H9 (cell line): ENCODE measurements around the gene TMEM31. TPM values are rescaled to one million over a fixed set of nuclear protein-coding genes. Genes with fewer than 3 reads are reported as not detected.
A peak's percentile ranks its signal among the peaks of the same experiment; 100 is the strongest.

Experiments
- DNase-seq: peaks from one replicate; pipeline ENCODE4 v3.0.0-alpha.2; 2017
- H2AFZ ChIP-seq: one replicate; pipeline ENCODE4 v1.6.1; 2013; ENCODE audit warnings: mild to moderate bottlenecking, low read length, control low read depth, moderate library complexity
- H2AK5ac ChIP-seq: 2 replicates; pipeline ENCODE4 v1.6.1; 2013; ENCODE audit warnings: low read length, control low read depth, mixed read lengths; ENCODE audit not compliant: insufficient read length
- H2BK120ac ChIP-seq: one replicate; pipeline ENCODE4 v1.6.1; 2013; ENCODE audit warnings: low read depth, mild to moderate bottlenecking, low read length, control low read depth, inconsistent platforms; ENCODE audit not compliant: poor library complexity, severe bottlenecking
- H2BK12ac ChIP-seq: 2 replicates; pipeline ENCODE4 v1.6.1; 2013; ENCODE audit warnings: low read length, control low read depth, mixed read lengths, low read depth; ENCODE audit not compliant: insufficient read length
- H2BK15ac ChIP-seq: 2 replicates; pipeline ENCODE4 v1.6.1; 2013; ENCODE audit warnings: low read depth, low read length, control low read depth
- H2BK20ac ChIP-seq: one replicate; pipeline ENCODE4 v1.6.1; 2013; ENCODE audit warnings: low read depth, mild to moderate bottlenecking, low read length, control low read depth, inconsistent platforms; ENCODE audit not compliant: poor library complexity, severe bottlenecking
- H2BK5ac ChIP-seq: 2 replicates; pipeline ENCODE4 v1.6.1; 2013; ENCODE audit warnings: low read length, control low read depth, mixed read lengths; ENCODE audit not compliant: insufficient read length
- H3K14ac ChIP-seq: 2 replicates; pipeline ENCODE4 v1.6.1; 2013; ENCODE audit warnings: low read length, control low read depth; ENCODE audit not compliant: insufficient read depth
- H3K18ac ChIP-seq: 2 replicates; pipeline ENCODE4 v1.6.1; 2013; ENCODE audit warnings: low read depth, mild to moderate bottlenecking, mixed read lengths, low read length, control low read depth; ENCODE audit not compliant: insufficient read length
- H3K23ac ChIP-seq: 2 replicates; pipeline ENCODE4 v1.6.1; 2013; ENCODE audit warnings: low read length, control low read depth, mixed read lengths, low read depth; ENCODE audit not compliant: insufficient read length
- H3K23me2 ChIP-seq: 2 replicates; pipeline ENCODE4 v1.6.1; 2013; ENCODE audit warnings: low read depth, mild to moderate bottlenecking, mixed read lengths, low read length, control low read depth; ENCODE audit not compliant: insufficient read length, poor library complexity, severe bottlenecking
- H3K27ac ChIP-seq: 2 replicates; pipeline ENCODE4 v1.5.1; 2013; ENCODE audit warnings: low read length, control low read depth, mixed read lengths, low read depth; ENCODE audit not compliant: insufficient read length
- H3K27me3 ChIP-seq: 2 replicates; pipeline ENCODE4 v1.6.1; 2013; ENCODE audit warnings: low read length, control low read depth, inconsistent platforms; ENCODE audit not compliant: insufficient read depth
- H3K4ac ChIP-seq: 2 replicates; pipeline ENCODE4 v1.6.1; 2013; ENCODE audit warnings: low read depth, mild to moderate bottlenecking, control low read depth, inconsistent platforms, low read length, moderate library complexity
- H3K4me1 ChIP-seq: 2 replicates; pipeline ENCODE4 v1.6.1; 2013; ENCODE audit warnings: low read length, control low read depth, inconsistent platforms; ENCODE audit not compliant: insufficient read depth
- H3K4me2 ChIP-seq: 2 replicates; pipeline ENCODE4 v1.6.1; 2013; ENCODE audit warnings: low read length, control low read depth, mixed read lengths; ENCODE audit not compliant: insufficient read length, insufficient read depth
- H3K56ac ChIP-seq: 2 replicates; pipeline ENCODE4 v1.6.1; 2013; ENCODE audit warnings: low read depth, mild to moderate bottlenecking, mixed read lengths, low read length, control low read depth; ENCODE audit not compliant: insufficient read length
- H3K79me1 ChIP-seq: 2 replicates; pipeline ENCODE4 v1.6.1; 2013; ENCODE audit warnings: low read depth, mild to moderate bottlenecking, moderate library complexity, low read length, control low read depth, inconsistent platforms; ENCODE audit not compliant: insufficient read depth, poor library complexity, severe bottlenecking
- H3K79me2 ChIP-seq: 2 replicates; pipeline ENCODE4 v1.6.1; 2013; ENCODE audit warnings: low read length, control low read depth, inconsistent platforms; ENCODE audit not compliant: insufficient read depth
- H3K9ac ChIP-seq: 2 replicates; pipeline ENCODE4 v1.6.1; 2013; ENCODE audit warnings: low read length, control low read depth, mixed read lengths; ENCODE audit not compliant: insufficient read length; ENCODE audit errors: extremely low read depth
- H3K9me3 ChIP-seq: one replicate; pipeline ENCODE4 v1.6.1; 2013; ENCODE audit warnings: low read depth, low read length, inconsistent platforms; ENCODE audit not compliant: control insufficient read depth
- H3T11ph ChIP-seq: one replicate; pipeline ENCODE4 v1.6.1; 2013; ENCODE audit warnings: mild to moderate bottlenecking, low read length, control low read depth, inconsistent platforms
- H4K20me1 ChIP-seq: one replicate; pipeline ENCODE4 v1.6.1; 2013; ENCODE audit not compliant: control insufficient read depth, insufficient read length, insufficient read depth
- H4K5ac ChIP-seq: 2 replicates; pipeline ENCODE4 v1.6.1; 2013; ENCODE audit warnings: low read depth, mild to moderate bottlenecking, mixed read lengths, low read length, control low read depth; ENCODE audit not compliant: insufficient read length
- H4K8ac ChIP-seq: replicated peaks from 2 replicates; pipeline ENCODE4 v1.6.1; 2013; ENCODE audit warnings: low read length, control low read depth, mixed read lengths, low read depth; ENCODE audit not compliant: insufficient read length
- H4K91ac ChIP-seq: 2 replicates; pipeline ENCODE4 v1.6.1; 2013; ENCODE audit warnings: low read depth, mild to moderate bottlenecking, moderate library complexity, mixed read lengths, low read length, control low read depth; ENCODE audit not compliant: insufficient read length
- H3K27ac Mint-ChIP-seq, 3 experiments: 2 replicates in 2 of 3; 3 replicates in 1 of 3; pipeline ENCODE4 v1.8.0; 2020 to 2021; ENCODE audit warnings: mixed read lengths in 3 of 3, mild to moderate bottlenecking in 1 of 3, moderate library complexity in 1 of 3
- H3K27me3 Mint-ChIP-seq: 2 replicates; pipeline ENCODE4 v1.8.0; 2021; ENCODE audit warnings: low read depth, mild to moderate bottlenecking, moderate library complexity, mixed read lengths
- H3K36me3 Mint-ChIP-seq, 3 experiments: 2 replicates in 2 of 3; 3 replicates in 1 of 3; pipeline ENCODE4 v1.8.0; 2020 to 2021; ENCODE audit warnings: low read depth in 3 of 3, mixed read lengths in 3 of 3; ENCODE audit not compliant: insufficient read depth in 1 of 3
- H3K4me1 Mint-ChIP-seq, 2 experiments: 2 replicates each; pipeline ENCODE4 v1.8.0; 2020; ENCODE audit warnings: mixed read lengths in 2 of 2
- H3K4me3 Mint-ChIP-seq, 2 experiments: 2 replicates in 1 of 2; 3 replicates in 1 of 2; pipeline ENCODE4 v1.8.0; 2020 to 2021; ENCODE audit warnings: mild to moderate bottlenecking in 2 of 2, mixed read lengths in 2 of 2, moderate library complexity in 1 of 2
- H3K9me3 Mint-ChIP-seq, 2 experiments: 2 replicates in 1 of 2; 3 replicates in 1 of 2; pipeline ENCODE4 v1.8.0; 2020; ENCODE audit warnings: mild to moderate bottlenecking in 2 of 2, mixed read lengths in 2 of 2, moderate library complexity in 1 of 2
- CTCF ChIP-seq: fragments of 200-600 bp; sonication (generic); conservative IDR thresholded peaks from 3 replicates; pipeline ENCODE4 v1.8.0; 2021; ENCODE audit warnings: antibody characterized with exemption, mild to moderate bottlenecking
- WGBS: extraction: QIAGEN DNeasy Blood & Tissue Kit; methylation state at CpG from one replicate; pipeline ENCODE4 v1.1.7; 2013; ENCODE audit warnings: missing lambda C conversion rate, low lambda C conversion rate, mixed read lengths; ENCODE audit not compliant: insufficient read length; ENCODE audit errors: extremely low coverage; 5-methylcytosine and 5-hydroxymethylcytosine counted together
- total RNA-seq: library from RNA; stranded (reverse); gene quantifications from 2 replicates; pipeline ENCODE4 v1.2.1, GENCODE V29; 2021

The TMEM31 gene
- total RNA-seq, 1 experiment from 2014 or later = 0.55 TPM

GRCh38 chrX:103687696-103688201 is 23.0 kb upstream of the TMEM31 start:
- Histone ChIP-seq H2BK120ac (peak overlapping the region; percentile 27), H4K91ac (no peak overlapping the region), H3K9me3 (no peaks in the 10 kb centered on the region), H3K23ac (no peak overlapping the region), H3K79me2 (peaks cover 7% of the 10 kb centered on the region; the same call in 1 of the 2 replicates), H3K4ac (no peak overlapping the region; the same call in 1 of the 2 replicates), H3K56ac (no peak overlapping the region), H3K4me1 (no peaks in the 10 kb centered on the region), H2BK20ac (no peak overlapping the region), H2BK12ac (no peak overlapping the region), H3K23me2 (peaks cover 9% of the 10 kb centered on the region), H4K8ac (no peak overlapping the region), H3K4me2 (peak overlapping the region; percentile 84), H2AFZ (peak overlapping the region; percentile 98), H2AK5ac (no peak overlapping the region), H3T11ph (no peak overlapping the region), H2BK15ac (no peak overlapping the region), H4K5ac (no peak overlapping the region), H2BK5ac (peak overlapping the region; percentile 9), H3K9ac (peak overlapping the region; percentile 81), H3K27ac (peak overlapping the region; percentile 87), H3K14ac (peak overlapping the region; percentile 93; the same call in 1 of the 2 replicates), H3K18ac (peak overlapping the region; percentile 85), H3K79me1 (peaks cover 3% of the 10 kb centered on the region), H3K27me3 (no peaks in the 10 kb centered on the region), H4K20me1 (no peaks in the 10 kb centered on the region)
- TF ChIP-seq CTCF = peak; percentile 81
- no CpG with 5 or more reads among the region's 17 CpGs for WGBS
- Mint-ChIP-seq H3K9me3 (peaks cover 0 to 16% of the 10 kb centered on the region in 2 experiments; a peak in 2 of 5 replicates), H3K27me3 (no peaks in the 10 kb centered on the region), H3K4me3 (no peak overlapping the region), H3K36me3 (peaks cover 12 to 27% (median 17%) of the 10 kb centered on the region in 3 experiments; a peak in 6 of 7 replicates), H3K4me1 (peaks cover 1 to 5% of the 10 kb centered on the region in 2 experiments; a peak in 2 of 4 replicates), H3K27ac (no peak overlapping the region)
- DNase-seq = peak; percentile 84
